HUDEP-2 (cell line): ENCODE data around the gene HDAC9.

Source experiments
- DNase-seq, 76 experiments: peaks; one replicate each; lab custom pipeline; 2025; ENCODE audit not compliant: unreplicated experiment in 76 of 76; lab: John Stamatoyannopoulos, UW

The HDAC9 gene

DNA sequence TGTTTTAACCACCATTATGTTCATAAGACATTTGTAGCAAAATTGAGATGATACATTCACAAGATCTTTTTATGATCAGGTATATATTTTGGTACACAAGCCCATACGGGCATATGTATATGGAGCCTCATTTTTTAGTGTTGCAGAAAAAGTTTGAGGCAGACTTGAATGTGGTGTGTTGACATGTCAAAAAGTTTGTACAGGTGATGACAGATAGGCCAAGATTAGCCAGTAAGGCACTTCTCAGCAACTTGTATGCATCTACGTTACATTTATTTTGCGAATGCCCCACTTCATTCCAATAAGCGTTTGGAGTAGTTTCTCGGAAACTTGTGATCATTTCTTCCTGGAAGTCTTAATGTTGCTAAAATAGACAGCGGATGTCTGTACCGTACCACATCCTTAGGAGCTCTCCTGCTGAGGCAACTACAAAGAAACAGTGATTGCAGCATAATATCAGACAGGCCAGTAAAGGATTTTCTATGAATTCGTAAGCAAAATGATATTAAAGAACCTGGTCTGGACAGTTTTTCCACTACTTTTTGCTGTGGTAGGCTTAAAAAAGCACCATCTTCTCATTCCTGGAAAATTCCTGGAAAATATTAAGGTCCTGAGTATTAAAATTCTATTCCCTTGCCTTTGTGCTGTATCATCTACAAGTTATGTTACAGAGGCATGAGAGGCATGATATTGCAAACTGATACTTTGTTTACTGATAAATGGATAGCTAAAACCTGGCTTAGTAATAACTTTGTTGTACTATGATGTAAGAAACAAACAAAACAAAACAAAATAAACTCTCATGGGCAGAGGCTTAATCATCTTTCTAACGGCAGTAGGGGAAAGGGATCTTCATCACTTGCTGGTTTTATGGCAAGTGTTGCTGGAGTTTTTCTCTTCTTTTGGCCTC, 153.6 kb downstream of the HDAC9 start:
- DNase-seq = no peak

DNA sequence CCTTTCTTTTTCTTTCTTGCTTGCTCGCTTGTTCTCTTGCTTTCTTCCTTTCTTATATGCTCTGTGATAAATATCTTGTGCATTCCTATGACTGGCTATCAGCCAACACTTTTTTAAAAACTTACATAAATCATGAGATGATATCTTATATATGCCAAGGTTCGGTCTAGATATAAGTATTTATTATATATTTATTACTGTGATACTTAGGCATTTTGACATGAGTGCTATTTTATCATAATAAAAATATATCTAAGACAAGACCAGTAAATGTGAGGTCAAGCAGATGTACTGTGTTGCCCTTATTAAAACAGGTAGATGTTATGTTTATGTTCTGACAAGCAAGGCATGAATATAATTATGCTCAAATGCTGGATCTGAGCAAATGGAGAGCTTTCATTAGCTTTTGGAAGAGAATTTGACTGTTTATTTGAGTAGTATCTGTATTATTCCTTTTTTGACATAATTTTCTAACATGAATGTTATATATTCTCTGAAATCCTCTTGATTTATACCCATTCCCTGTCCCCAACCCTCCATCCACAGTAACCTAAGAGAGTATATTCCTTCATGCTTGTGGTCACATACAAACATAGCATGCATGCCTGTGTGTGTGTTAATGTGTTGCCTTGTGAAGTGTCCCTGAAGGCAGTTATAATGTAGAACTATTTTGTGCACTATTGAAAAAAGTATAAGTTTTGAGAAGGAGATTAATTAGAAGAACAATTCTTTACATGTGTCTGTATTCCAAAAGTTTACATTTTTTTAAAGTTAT, 158.0 kb downstream of the HDAC9 start:
- no peak for DNase-seq

- DNase-seq = no peak
Observed at GRCh38 chr7:18654709-18655108, 159.2 kb downstream of the HDAC9 start.

DNA sequence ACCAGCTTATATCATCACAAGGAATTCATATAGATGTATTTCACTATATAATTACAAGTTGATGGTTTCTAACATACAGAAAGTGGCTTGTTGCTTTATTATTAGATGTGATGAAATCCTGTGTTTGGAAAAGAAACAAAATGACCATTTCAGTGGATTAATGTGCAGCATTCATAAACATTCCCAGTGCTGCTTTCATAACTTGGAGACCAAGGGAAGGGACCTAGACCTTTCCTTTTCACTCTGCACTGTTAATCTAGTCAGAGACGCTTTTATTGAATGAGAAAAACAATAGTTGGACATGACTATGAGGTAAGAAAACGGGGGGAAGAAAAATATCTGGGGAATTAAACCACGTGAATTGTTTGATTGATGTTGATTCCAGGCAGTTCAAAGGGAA, 160.0 kb downstream of the HDAC9 start:
- DNase-seq = no peak

GRCh38 chr7:18655912-18656311, 160.4 kb downstream of the HDAC9 start:
- DNase-seq = no peak

DNA sequence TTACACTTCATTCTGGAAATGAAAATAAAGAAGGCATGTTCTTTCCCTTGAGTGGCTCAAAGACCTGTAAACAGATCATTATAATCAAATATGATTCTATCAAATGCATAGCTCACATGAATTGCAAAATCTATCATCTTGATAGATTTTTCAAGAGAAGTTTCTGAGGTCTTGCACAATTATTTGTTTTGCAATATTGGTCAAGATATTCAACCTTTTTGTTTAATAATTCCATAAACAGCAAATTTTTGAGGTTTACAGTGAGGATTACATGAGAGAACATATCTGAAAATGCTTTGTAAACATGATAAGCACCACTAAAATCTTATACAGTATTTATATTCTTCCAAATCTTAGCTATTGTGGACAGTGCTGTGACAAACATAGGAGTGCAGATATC, 160.8 kb downstream of the HDAC9 start:
- no peak for DNase-seq

DNA sequence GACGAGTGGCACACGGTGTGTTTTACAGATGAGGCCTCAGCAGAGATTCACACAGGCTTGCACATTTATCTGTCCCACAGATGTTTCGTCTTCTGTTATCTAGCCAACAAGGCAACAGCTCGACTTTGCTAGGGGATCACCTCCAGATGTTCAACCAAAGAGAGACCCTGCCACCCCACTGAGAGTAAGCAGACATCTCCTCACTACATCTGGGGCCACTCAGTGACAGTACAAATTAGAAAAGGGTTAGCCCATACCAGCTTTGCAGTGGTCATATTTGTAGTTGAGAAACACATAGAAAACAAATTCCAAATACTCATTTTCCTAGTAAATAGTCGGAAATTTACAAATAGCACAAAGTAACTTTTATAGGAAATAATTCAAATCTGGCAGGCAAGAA, 164.2 kb downstream of the HDAC9 start:
- no peak for DNase-seq

DNA sequence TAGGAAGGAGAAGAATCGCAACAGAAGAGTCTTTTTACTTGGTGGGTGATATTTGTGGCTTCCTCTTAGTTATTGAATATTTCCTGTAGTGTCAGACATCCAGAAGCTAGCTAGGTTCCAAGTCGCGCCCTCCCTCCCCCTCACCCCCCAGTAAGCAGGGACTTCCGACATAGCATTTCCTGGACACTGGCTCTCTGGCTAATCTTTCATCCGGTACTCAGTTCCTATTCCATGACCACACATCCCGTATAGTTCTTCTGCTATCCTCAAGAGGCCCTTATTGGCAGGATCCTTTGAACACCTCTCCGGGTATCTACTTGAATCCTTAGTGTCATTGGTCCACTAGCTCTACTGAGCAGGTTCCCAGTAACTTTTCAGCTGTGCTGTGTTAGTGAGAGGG, 167.8 kb downstream of the HDAC9 start:
- no peak for DNase-seq

GRCh38 chr7:18666107-18666728, 170.7 kb downstream of the HDAC9 start:
- DNase-seq = peak in 64 of 76 experiments; percentile 1 to 78 (median 36)

DNA sequence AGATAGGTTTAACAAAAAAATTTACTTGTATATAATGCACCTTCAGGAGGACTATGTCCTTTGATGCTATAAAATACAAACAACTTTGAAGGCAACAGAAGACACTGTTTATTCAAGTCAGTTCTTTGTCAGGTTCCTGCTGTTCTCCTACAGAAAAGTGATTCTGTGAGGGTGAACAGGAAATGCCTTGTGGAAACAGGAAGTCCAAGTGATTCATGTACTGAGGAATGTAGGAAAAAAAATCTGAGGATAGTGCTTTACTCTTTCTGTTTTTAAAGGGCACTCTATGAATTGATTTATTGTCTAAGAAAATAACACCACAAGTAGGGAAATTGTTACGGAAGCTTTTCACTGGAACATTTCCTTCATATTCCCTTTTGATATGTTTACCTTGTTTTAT, 171.9 kb downstream of the HDAC9 start:
- no peak for DNase-seq

DNA sequence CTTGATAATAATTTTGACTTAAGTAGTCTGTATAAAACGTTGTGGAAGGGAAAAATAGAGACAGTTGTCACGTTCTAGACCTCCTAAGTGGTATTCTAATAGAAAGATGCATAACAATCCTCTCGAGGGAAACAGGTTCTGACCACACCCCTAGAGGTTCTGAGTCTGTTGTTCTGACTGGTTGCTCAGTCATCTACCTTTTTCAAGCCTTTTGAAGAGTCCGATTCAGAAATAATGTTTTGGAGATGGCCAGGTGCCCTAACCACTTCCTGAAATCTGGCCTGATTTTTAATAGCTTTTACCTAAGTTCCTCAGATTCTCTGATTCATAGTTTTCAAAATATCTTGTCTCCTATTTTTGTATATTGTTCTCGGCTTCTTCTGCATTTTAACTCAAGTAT, 175.6 kb downstream of the HDAC9 start:
- no peak for DNase-seq

DNA sequence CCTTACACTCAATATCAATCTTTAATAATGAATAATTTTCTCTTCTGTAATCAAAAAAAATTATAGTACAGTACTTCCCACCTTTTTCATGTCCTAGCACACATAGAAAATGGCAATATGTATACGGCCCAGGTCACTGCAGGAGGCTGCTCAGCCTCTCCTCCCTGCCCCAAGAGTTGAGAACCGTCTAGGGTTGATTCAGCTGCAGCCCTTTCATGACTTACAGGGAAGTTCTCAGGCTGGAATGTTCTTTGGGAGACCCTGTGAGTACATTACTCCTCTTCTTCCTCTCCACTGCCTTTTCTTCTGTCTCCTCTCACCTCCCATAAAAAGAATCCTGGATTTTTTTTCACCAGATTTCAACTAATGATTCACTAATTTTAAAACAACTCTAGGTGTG, 180.0 kb downstream of the HDAC9 start:
- no peak for DNase-seq

DNA sequence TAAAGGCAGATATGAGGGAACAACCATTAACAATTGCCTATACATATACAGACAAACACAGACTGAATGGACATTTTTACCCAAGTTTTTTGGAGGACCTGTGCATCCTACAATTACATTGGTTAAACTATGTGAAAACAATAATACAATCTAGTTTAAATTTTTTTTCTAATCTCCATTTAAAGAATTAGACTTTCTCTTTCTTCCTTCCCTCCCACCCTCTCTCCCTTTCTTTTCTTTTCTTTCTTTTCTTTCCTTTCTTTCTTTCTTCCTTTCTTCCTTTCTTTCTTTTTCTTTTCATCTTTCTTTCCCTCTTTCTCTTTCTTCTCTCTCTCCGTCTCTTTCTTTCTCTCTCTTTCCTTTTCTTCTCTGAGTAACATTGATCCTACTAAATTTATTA, 183.7 kb downstream of the HDAC9 start:
- no peak for DNase-seq

GRCh38 chr7:18680576-18680975, 185.0 kb downstream of the HDAC9 start:
- no peak for DNase-seq

DNA sequence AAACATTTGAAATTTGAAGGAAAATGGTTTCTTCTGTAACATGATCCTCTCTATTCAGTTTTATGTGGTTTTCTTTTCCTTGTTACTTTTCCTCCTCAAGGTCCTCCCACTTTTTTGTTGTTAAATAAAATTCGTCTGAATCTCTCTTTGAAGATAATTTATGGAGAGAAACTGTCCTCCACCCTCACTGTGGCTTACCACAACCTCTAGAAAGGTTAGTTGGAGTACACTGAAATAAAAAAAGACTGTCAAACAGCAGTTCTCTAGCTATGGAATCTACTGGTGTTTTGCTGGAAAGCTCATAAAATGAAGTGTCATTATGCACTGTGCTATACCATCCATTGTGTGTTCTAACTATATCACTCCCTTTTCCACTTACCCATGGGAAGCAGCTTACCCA, 189.4 kb downstream of the HDAC9 start:
- DNase-seq = no peak

DNA sequence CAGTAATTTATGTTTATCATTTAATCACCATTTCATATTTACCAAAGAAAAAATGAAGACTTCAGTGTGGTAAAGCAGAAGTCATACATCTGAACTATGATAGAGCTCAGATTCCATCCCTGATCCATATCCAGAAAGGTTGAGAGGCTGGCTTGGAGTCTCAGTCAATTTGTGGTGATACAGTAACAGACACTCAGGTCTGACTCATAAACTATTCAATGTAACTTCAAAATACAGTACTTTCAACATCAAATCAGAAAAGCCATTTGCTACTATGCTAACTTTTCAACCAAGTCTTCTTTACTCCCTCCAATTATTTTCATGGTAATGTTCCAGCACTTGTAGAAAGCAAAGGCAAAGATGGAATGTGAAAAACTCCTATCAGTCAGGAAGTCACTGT, 190.4 kb downstream of the HDAC9 start:
- no peak for DNase-seq

- no peak for DNase-seq
Observed at GRCh38 chr7:18689551-18689950, 194.0 kb downstream of the HDAC9 start.

DNA sequence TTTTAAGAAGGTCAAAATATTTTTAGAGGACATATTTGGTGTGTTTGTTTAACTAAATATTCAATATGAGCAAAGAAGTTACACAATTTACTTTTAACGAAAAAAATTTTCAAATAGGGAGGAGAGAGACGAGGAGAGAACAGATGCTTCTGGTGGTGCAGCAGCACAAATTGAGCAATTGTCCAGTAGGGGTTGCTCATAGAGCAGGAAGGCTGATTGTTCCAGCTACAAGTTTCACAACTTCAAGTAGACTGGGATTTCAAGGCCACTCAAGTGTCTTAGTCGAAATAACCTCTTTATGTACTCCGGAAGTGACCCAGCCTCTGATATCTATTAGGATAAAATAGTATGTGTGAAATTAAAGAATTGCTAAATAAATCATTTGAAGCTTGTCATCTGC, 197.9 kb downstream of the HDAC9 start:
- DNase-seq = peak in 4 of 76 experiments; percentile 1 to 7 (median 2)

- no peak for DNase-seq
Observed at GRCh38 chr7:18693816-18694215, 198.3 kb downstream of the HDAC9 start.

DNA sequence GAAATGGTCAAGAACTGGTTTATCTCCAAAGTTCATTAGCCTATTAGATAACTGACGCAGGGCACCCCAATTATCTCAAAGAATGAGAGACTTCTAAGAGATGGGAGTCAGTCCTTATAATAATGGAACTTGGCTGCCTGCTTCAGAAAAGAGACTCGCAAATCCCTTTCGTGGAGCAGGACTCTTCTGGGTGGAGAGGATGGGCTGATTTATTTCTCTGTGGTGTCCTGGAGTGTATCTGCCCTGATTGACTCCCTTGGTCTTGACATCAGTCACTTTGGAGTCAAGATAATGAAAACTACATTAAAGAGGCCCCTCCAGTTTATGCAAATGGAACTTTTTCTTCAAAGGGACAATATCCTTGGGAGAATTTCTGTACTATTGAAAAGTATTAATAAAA, 198.9 kb downstream of the HDAC9 start:
- no peak for DNase-seq

GRCh38 chr7:18694911-18695310, 199.4 kb downstream of the HDAC9 start:
- no peak for DNase-seq
